Measurements from ENCODE around the gene SYPL1. TPM values are rescaled to one million over a fixed set of nuclear protein-coding genes. Genes with fewer than 3 reads are reported as not detected.

Gene SYPL1
- total and polyA plus RNA-seq, 2 experiments from 2014 or later = 94.2 to 110 TPM

GRCh38 chr7:106109521-106110237, 2.4 kb downstream of the SYPL1 start:
- TF ChIP-seq EZH2 (IDR thresholded peaks at IDR 0.05; ENCODE audit: borderline replicate concordance) (no peak), EZH2phosphoT487 (IDR thresholded peaks at IDR 0.05; ENCODE audit: low read depth, severe bottlenecking, unreplicated experiment) (no peak), CTCF (IDR thresholded peaks at IDR 0.05; ENCODE audit: poor library complexity) (no peak)
- H3K27ac ChIP-seq = no peak overlapping the region

DNA sequence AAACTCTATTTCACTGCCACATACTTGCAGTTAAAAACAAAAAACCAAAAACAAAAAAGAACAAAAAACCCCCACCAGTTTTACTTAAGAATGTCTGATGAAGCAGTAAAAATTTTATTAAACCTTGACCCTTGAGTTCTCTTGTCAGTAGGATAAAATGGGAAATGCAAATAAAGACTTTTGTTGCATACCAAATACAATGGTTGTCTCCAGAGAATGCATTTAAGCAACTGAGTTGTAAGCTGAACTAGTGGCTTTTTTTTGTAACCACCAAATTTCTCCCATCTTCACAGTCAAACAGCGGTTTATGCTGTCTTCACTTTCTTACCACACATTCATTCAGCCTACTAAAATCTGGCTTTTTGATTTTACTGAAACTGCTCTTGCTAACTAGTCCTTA, 3.1 kb downstream of the SYPL1 start:
- H3K79me2 ChIP-seq = peaks cover 76% of the 10 kb centered on the region
- 95% methylated on average over 1 of the region's 1 CpG for WGBS (ENCODE audit: low lambda C conversion rate, missing lambda C conversion rate)
- H3K27ac ChIP-seq = peak overlapping the region; percentile 17
- peaks cover 25% of the 10 kb centered on the region for H3K4me1 ChIP-seq (ENCODE audit: insufficient read depth)
- no peak overlapping the region for H3K4me3 ChIP-seq
- H2AFZ ChIP-seq = no peak overlapping the region
- H3K27me3 ChIP-seq = no peaks in the 10 kb centered on the region
- H3K4me2 ChIP-seq = peak overlapping the region; percentile 82
- TF ChIP-seq CTCF (IDR thresholded peaks at IDR 0.05; ENCODE audit: poor library complexity) (no peak), EZH2 (IDR thresholded peaks at IDR 0.05; ENCODE audit: borderline replicate concordance) (no peak), EZH2phosphoT487 (IDR thresholded peaks at IDR 0.05; ENCODE audit: low read depth, severe bottlenecking, unreplicated experiment) (no peak)
- H3K9me3 ChIP-seq (ENCODE audit: low read depth) = no peaks in the 10 kb centered on the region
- H3K9me2 ChIP-seq (replicated peaks; ENCODE audit: insufficient read depth) = no peaks in the 10 kb centered on the region
- no peak for DNase-seq (ENCODE audit: low spot score)
- H3K36me3 ChIP-seq (replicated peaks; ENCODE audit: insufficient read depth, low read depth) = no peaks in the 10 kb centered on the region
- H4K20me1 ChIP-seq (ENCODE audit: insufficient read depth, poor library complexity, severe bottlenecking) = peaks cover 59% of the 10 kb centered on the region

More at GRCh38 chr7:106109521-106110237, 2.4 kb downstream of the SYPL1 start:
- no peaks in the 10 kb centered on the region for H3K9me3 ChIP-seq (ENCODE audit: low read depth)
- H3K4me1 ChIP-seq (ENCODE audit: insufficient read depth) = peaks cover 25% of the 10 kb centered on the region
- H3K4me2 ChIP-seq = peak overlapping the region; percentile 82
- peaks cover 52% of the 10 kb centered on the region for H4K20me1 ChIP-seq (ENCODE audit: insufficient read depth, poor library complexity, severe bottlenecking)
- H2AFZ ChIP-seq = no peak overlapping the region
- no peaks in the 10 kb centered on the region for H3K9me2 ChIP-seq (replicated peaks; ENCODE audit: insufficient read depth)
- H3K36me3 ChIP-seq (replicated peaks; ENCODE audit: insufficient read depth, low read depth) = no peaks in the 10 kb centered on the region
- H3K27me3 ChIP-seq = no peaks in the 10 kb centered on the region
- H3K4me3 ChIP-seq = no peak overlapping the region
- WGBS (ENCODE audit: low lambda C conversion rate, missing lambda C conversion rate) = 91% methylated on average over 6 of the region's 6 CpGs
- DNase-seq (ENCODE audit: low spot score) = no peak
- peaks cover 69% of the 10 kb centered on the region for H3K79me2 ChIP-seq

- no peak for DNase-seq (ENCODE audit: low spot score)
- H3K4me1 ChIP-seq (ENCODE audit: insufficient read depth) = peaks cover 11% of the 10 kb centered on the region
- no peaks in the 10 kb centered on the region for H3K27me3 ChIP-seq
- no peak overlapping the region for H3K4me2 ChIP-seq
- peaks cover 100% of the 10 kb centered on the region for H3K79me2 ChIP-seq
- H3K4me3 ChIP-seq = no peak overlapping the region
- TF ChIP-seq EZH2phosphoT487 (IDR thresholded peaks at IDR 0.05; ENCODE audit: low read depth, severe bottlenecking, unreplicated experiment) (no peak), CTCF (IDR thresholded peaks at IDR 0.05; ENCODE audit: poor library complexity) (no peak), EZH2 (IDR thresholded peaks at IDR 0.05; ENCODE audit: borderline replicate concordance) (no peak)
- no peak overlapping the region for H3K27ac ChIP-seq
- H4K20me1 ChIP-seq (ENCODE audit: insufficient read depth, poor library complexity, severe bottlenecking) = peaks cover 66% of the 10 kb centered on the region
- H2AFZ ChIP-seq = no peak overlapping the region
- H3K9me2 ChIP-seq (replicated peaks; ENCODE audit: insufficient read depth) = no peaks in the 10 kb centered on the region
- H3K36me3 ChIP-seq (replicated peaks; ENCODE audit: insufficient read depth, low read depth) = no peaks in the 10 kb centered on the region
- WGBS (ENCODE audit: low lambda C conversion rate, missing lambda C conversion rate) = 98% methylated on average over 2 of the region's 2 CpGs
- no peaks in the 10 kb centered on the region for H3K9me3 ChIP-seq (ENCODE audit: low read depth)
Observed at GRCh38 chr7:106104721-106105260, 7.3 kb downstream of the SYPL1 start.

All from hepatocyte (in vitro differentiated cells).